ENCODE measurements around the gene SLC9A1.
"Not testable (repeated sequence)": the region's sequence is repeated elsewhere in the genome, so short reads cannot be mapped to it uniquely, and the experiment has no call there.

The SLC9A1 gene

GRCh38 chr1:27130798-27131197 is 24.1 kb downstream of the SLC9A1 start:
- DNase-seq = no peak

GRCh38 chr1:27129225-27129624 is 25.7 kb downstream of the SLC9A1 start:
- DNase-seq = no peak

- no peak for DNase-seq
Measured at GRCh38 chr1:27127419-27127818, 27.5 kb downstream of the SLC9A1 start.

GRCh38 chr1:27126391-27126790 is 28.5 kb downstream of the SLC9A1 start:
- DNase-seq = no peak

- not testable (repeated sequence) for DNase-seq
Measured at GRCh38 chr1:27125125-27125524, 29.8 kb downstream of the SLC9A1 start.

GRCh38 chr1:27124405-27124804 is 30.5 kb downstream of the SLC9A1 start:
- DNase-seq = no peak

- no peak for DNase-seq
Measured at GRCh38 chr1:27122652-27123051, 32.3 kb downstream of the SLC9A1 start.

- no peak for DNase-seq
Measured at GRCh38 chr1:27120854-27121253, 34.1 kb downstream of the SLC9A1 start.

GRCh38 chr1:27118440-27118689 is 36.6 kb downstream of the SLC9A1 start:
- DNase-seq = no peak

GRCh38 chr1:27117733-27118439 is 37.0 kb downstream of the SLC9A1 start:
- DNase-seq = no peak

- no peak for DNase-seq
Measured at GRCh38 chr1:27116697-27117096, 38.2 kb downstream of the SLC9A1 start.

- DNase-seq = no peak
Measured at GRCh38 chr1:27116232-27116631, 38.7 kb downstream of the SLC9A1 start.

GRCh38 chr1:27114546-27114945 is 40.4 kb downstream of the SLC9A1 start:
- no peak for DNase-seq

GRCh38 chr1:27113861-27114260 is 41.1 kb downstream of the SLC9A1 start:
- no peak for DNase-seq

GRCh38 chr1:27111626-27112573 is 43.0 kb downstream of the SLC9A1 start:
- peak; percentile 68 for DNase-seq

GRCh38 chr1:27109103-27109822 is 45.7 kb downstream of the SLC9A1 start:
- no peak for DNase-seq

GRCh38 chr1:27108588-27108987 is 46.3 kb downstream of the SLC9A1 start:
- DNase-seq = no peak

- no peak for DNase-seq
Measured at GRCh38 chr1:27106561-27107323, 48.2 kb downstream of the SLC9A1 start.

GRCh38 chr1:27105018-27105417 is 49.9 kb downstream of the SLC9A1 start:
- DNase-seq = no peak

- no peak for DNase-seq
Measured at GRCh38 chr1:27103498-27103897, 51.4 kb downstream of the SLC9A1 start.

GRCh38 chr1:27102707-27103468 is 52.0 kb downstream of the SLC9A1 start:
- DNase-seq = peak; percentile 58

GRCh38 chr1:27102134-27102706 is 52.7 kb downstream of the SLC9A1 start:
- DNase-seq = no peak
